ENCODE results near the gene FGF7.
A peak's percentile ranks its signal among the peaks of the same experiment; 100 is the strongest.
"Not testable (repeated sequence)": the region's sequence is repeated elsewhere in the genome, so short reads cannot be mapped to it uniquely, and the experiment has no call there.

DNA sequence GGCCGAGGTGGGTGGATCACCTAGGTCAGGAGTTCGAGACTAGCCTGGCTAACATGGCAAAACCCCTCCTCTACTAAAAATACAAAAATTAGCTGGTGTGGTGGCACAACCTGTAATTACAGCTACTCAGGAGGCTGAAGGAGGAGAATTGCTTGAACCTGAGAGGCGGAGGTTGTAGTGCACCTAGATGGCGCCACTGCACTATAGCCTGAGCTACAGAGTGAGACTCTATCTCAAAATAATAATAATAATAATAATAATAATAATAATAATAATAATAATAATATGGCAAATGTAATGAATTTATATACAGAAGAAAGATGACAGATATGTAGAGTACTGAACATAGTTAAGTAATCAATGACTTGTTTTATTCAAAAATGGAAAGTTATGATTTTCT lies 48.2 kb downstream of the FGF7 start:
- TF ChIP-seq EZH2 (IDR thresholded peaks at IDR 0.05; ENCODE audit: low read length, missing control alignments) = not testable (repeated sequence)
- TF ChIP-seq, protein P1, sequence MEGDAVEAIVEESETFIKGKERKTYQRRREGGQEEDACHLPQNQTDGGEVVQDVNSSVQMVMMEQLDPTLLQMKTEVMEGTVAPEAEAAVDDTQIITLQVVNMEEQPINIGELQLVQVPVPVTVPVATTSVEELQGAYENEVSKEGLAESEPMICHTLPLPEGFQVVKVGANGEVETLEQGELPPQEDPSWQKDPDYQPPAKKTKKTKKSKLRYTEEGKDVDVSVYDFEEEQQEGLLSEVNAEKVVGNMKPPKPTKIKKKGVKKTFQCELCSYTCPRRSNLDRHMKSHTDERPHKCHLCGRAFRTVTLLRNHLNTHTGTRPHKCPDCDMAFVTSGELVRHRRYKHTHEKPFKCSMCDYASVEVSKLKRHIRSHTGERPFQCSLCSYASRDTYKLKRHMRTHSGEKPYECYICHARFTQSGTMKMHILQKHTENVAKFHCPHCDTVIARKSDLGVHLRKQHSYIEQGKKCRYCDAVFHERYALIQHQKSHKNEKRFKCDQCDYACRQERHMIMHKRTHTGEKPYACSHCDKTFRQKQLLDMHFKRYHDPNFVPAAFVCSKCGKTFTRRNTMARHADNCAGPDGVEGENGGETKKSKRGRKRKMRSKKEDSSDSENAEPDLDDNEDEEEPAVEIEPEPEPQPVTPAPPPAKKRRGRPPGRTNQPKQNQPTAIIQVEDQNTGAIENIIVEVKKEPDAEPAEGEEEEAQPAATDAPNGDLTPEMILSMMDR (conservative IDR thresholded peaks at IDR 0.05 in 1 of 2, IDR thresholded peaks at IDR 0.05 in 1 of 2; ENCODE audit: low read depth in 1 of 2, low read length in 2 of 2) = peak; percentile 18 to 26

Measured in fibroblast of lung (primary cell).